Activated CD8-positive, alpha-beta memory T cell treated with anti-CD3 and anti-CD28 coated beads, Interleukin-2, amount 10 ng/mL, durations not matched to agents 7 days and 5 days (primary cell): ENCODE data around the gene ITGB7. TPM values are rescaled to one million over a fixed set of nuclear protein-coding genes. Genes with fewer than 3 reads are reported as not detected.

ENCODE experiments used
- ATAC-seq: fragments of 150-1000 bp; cut with Tn5 transposase; one replicate; pipeline ENCODE4 v1.10.0; 2021; ENCODE audit warnings: moderate library complexity
- CTCF ChIA-PET: fragments of 350-600 bp; sonication (Branson Sonifier 250); formaldehyde crosslinking; loops from one replicate; lab custom pipeline; 2021; ENCODE audit warnings: antibody characterized with exemption; lab: Charles Lee
- DNase-seq: peaks from one replicate; pipeline ENCODE4 v3.0.0-alpha.2; 2020
- H3K27ac Mint-ChIP-seq: one replicate; pipeline ENCODE4 v1.8.0; 2021; ENCODE audit warnings: mild to moderate bottlenecking, mixed read lengths
- H3K27me3 Mint-ChIP-seq: one replicate; pipeline ENCODE4 v1.8.0; 2021; ENCODE audit warnings: mixed read lengths
- H3K36me3 Mint-ChIP-seq: one replicate; pipeline ENCODE4 v1.8.0; 2021; ENCODE audit warnings: mild to moderate bottlenecking, mixed read lengths
- H3K4me1 Mint-ChIP-seq: one replicate; pipeline ENCODE4 v1.8.0; 2021; ENCODE audit warnings: mixed read lengths
- H3K4me3 Mint-ChIP-seq: one replicate; pipeline ENCODE4 v1.8.0; 2021; ENCODE audit warnings: mild to moderate bottlenecking, moderate library complexity, mixed read lengths
- H3K9me3 Mint-ChIP-seq: one replicate; pipeline ENCODE4 v1.8.0; 2022; ENCODE audit warnings: low read depth, mixed read lengths
- total RNA-seq, 2 experiments: library from RNA; stranded (reverse); gene quantifications; one replicate each; pipeline ENCODE4 v1.2.3, GENCODE V29; 2021

ITGB7 gene
- total RNA-seq, 2 experiments from 2014 or later: 567 to 729 TPM

DNA sequence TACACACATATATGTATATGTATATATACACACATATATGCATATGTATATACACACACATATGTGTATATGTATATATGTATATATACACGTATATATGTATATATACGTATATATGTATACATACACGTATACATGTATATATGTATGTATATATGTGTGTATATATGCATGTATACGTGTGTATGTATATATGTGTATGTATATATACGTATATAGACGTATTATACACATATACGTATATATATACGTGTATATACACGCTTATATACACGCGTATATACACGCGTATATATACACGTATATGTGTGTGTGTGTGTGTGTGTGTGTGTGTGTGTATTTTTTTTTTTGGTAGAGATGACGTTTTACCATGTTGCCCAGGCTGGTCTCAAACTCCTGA lies 59.4 kb downstream of the ITGB7 start:
- Mint-ChIP-seq H3K9me3 (no peaks in the 10 kb centered on the region), H3K4me1 (no peaks in the 10 kb centered on the region), H3K36me3 (no peaks in the 10 kb centered on the region), H3K27me3 (peaks cover 3% of the 10 kb centered on the region), H3K27ac (no peak overlapping the region), H3K4me3 (no peak overlapping the region)
- CTCF ChIA-PET: interaction anchor here (1.8 kb wide), 1 partner anchor 82 kb away, joined by 4 read pairs; no protein-coding TSS in a partner anchor
- DNase-seq: no peak
- ATAC-seq: no peak

- Mint-ChIP-seq H3K27ac (no peak overlapping the region), H3K9me3 (no peaks in the 10 kb centered on the region), H3K4me1 (no peaks in the 10 kb centered on the region), H3K27me3 (peaks cover 3% of the 10 kb centered on the region), H3K36me3 (no peaks in the 10 kb centered on the region), H3K4me3 (no peak overlapping the region)
- ATAC-seq: no peak
- CTCF ChIA-PET: no interaction called here
- DNase-seq: no peak
Measured at GRCh38 chr12:53147181-53147580, 59.9 kb downstream of the ITGB7 start.

GRCh38 chr12:53145383-53146260 lies 61.4 kb downstream of the ITGB7 start:
- no peaks in the 10 kb centered on the region for H3K27me3 Mint-ChIP-seq
- ATAC-seq: no peak
- CTCF ChIA-PET: interaction anchor here (0.9 to 1.5 kb wide), 4 partner anchors 14 to 176 kb away, joined by 3 to 4 read pairs (median 3); partner anchors contain the start of gene AAAS
- no peaks in the 10 kb centered on the region for H3K9me3 Mint-ChIP-seq
- no peak overlapping the region for H3K4me3 Mint-ChIP-seq
- no peaks in the 10 kb centered on the region for H3K4me1 Mint-ChIP-seq
- no peaks in the 10 kb centered on the region for H3K36me3 Mint-ChIP-seq
- H3K27ac Mint-ChIP-seq: no peak overlapping the region
- no peak for DNase-seq

DNA sequence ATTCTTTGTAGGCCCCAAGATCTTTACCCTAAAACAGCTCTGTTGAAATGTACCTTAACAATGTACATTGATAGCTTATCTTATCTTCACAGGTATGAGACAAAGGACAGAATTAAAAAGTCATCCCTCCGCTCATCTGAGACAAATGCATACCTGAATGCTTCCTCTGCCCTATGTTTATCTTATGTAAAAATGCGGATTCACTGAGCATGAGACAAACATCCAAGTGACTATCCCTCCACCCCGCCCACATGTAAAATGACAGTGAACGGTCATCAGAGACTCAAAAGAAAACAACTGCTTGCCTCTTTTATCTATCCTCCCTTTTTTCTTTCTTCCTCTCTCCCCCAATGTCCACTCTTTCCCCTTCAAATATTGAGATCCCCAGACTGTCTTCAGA lies 63.7 kb downstream of the ITGB7 start:
- Mint-ChIP-seq H3K27me3 (no peaks in the 10 kb centered on the region), H3K9me3 (peaks cover 3% of the 10 kb centered on the region), H3K27ac (no peak overlapping the region), H3K36me3 (peaks cover 5% of the 10 kb centered on the region), H3K4me3 (no peak overlapping the region), H3K4me1 (no peaks in the 10 kb centered on the region)
- CTCF ChIA-PET: no interaction called here
- DNase-seq: no peak
- ATAC-seq: no peak

Other genes with a start within 250 kb of the ITGB7 start
- 100 to 1,000 TPM; 264 to 382 TPM for gene EIF4B, start 200.8 kb downstream of the ITGB7 start, total RNA-seq
- under 1 TPM; 0.58 to 0.89 TPM for gene TNS2, start 157.2 kb downstream of the ITGB7 start, total RNA-seq
- gene SPRYD3, start 127.9 kb downstream of the ITGB7 start, total RNA-seq: 10 to 100 TPM; 27.8 to 29.7 TPM
- gene IGFBP6, start 109.6 kb downstream of the ITGB7 start, total RNA-seq: 1 to 10 TPM; 1.8 to 3.9 TPM
- gene SOAT2, start 103.8 kb downstream of the ITGB7 start, total RNA-seq: 1 to 10 TPM; 1.1 to 5.9 TPM
- 10 to 100 TPM; 35.8 to 47.0 TPM for gene ZNF740, start 26.5 kb downstream of the ITGB7 start, total RNA-seq
- gene CSAD, start 26.3 kb downstream of the ITGB7 start, total RNA-seq: 10 to 100 TPM; 19.6 to 28.1 TPM
- gene RARG, start 25.0 kb upstream of the ITGB7 start, total RNA-seq: 10 to 100 TPM; 29.4 to 38.8 TPM
- gene ESPL1, start 61.0 kb upstream of the ITGB7 start, total RNA-seq: 100 to 1,000 TPM in 1 of 2 experiments, 10 to 100 TPM in 1; 99.0 to 137 TPM
- gene PFDN5, start 88.3 kb upstream of the ITGB7 start, total RNA-seq: 100 to 1,000 TPM; 283 to 298 TPM
- 10 to 100 TPM; 51.7 to 65.5 TPM for gene MYG1, start 92.4 kb upstream of the ITGB7 start, total RNA-seq
- gene AAAS, start 114.4 kb upstream of the ITGB7 start, total RNA-seq: 10 to 100 TPM; 60.9 to 61.7 TPM
- not detected for gene SP7, start 129.1 kb upstream of the ITGB7 start, total RNA-seq
- 10 to 100 TPM; 68.7 to 71.8 TPM for gene SP1, start 172.9 kb upstream of the ITGB7 start, total RNA-seq
- not detected for gene AMHR2, start 216.6 kb upstream of the ITGB7 start, total RNA-seq
- 100 to 1,000 TPM; 235 to 244 TPM for gene PRR13, start 234.5 kb upstream of the ITGB7 start, total RNA-seq
- gene PCBP2, start 244.9 kb upstream of the ITGB7 start, total RNA-seq: 100 to 1,000 TPM; 721 to 867 TPM